ENCODE results near the gene DTYMK.

Gene DTYMK

GRCh38 chr2:241676665-241677064 is 9.9 kb downstream of the DTYMK start:
- Histone ChIP-seq H3K4me3 (ENCODE audit: low read depth, low read length, poor library complexity, severe bottlenecking) (no peak overlapping the region), H3K79me2 (ENCODE audit: insufficient read depth, low read length) (no peaks in the 10 kb centered on the region), H2AFZ (ENCODE audit: low read length) (no peak overlapping the region), H3F3A (ENCODE audit: insufficient read depth, low read length) (no peaks in the 10 kb centered on the region), H3K27ac (ENCODE audit: low read depth, low read length, poor library complexity, severe bottlenecking) (no peak overlapping the region), H3K36me3 (ENCODE audit: insufficient read depth, low read length) (peaks cover 85% of the 10 kb centered on the region), H4K20me1 (ENCODE audit: insufficient read depth, low read length) (no peaks in the 10 kb centered on the region), H3K27me3 (ENCODE audit: insufficient read depth, low read length) (no peaks in the 10 kb centered on the region), H3K9ac (ENCODE audit: low read length) (no peak overlapping the region), H3K4me2 (ENCODE audit: low read length) (no peak overlapping the region), H3K4me1 (ENCODE audit: insufficient read depth, low read length, severe bottlenecking) (no peaks in the 10 kb centered on the region), H3K9me2 (ENCODE audit: low read depth, low read length) (no peaks in the 10 kb centered on the region), H3K9me3 (ENCODE audit: low read length) (no peaks in the 10 kb centered on the region)
- no peak for TF ChIP-seq CTCF (IDR thresholded peaks at IDR 0.05; ENCODE audit: low read length)
- TF ChIP-seq EZH2 (IDR thresholded peaks at IDR 0.05; ENCODE audit: borderline replicate concordance, low read length) = no peak

GRCh38 chr2:241675885-241676284 is 10.7 kb downstream of the DTYMK start:
- Histone ChIP-seq H3K27ac (ENCODE audit: low read depth, low read length, poor library complexity, severe bottlenecking) (no peak overlapping the region), H3F3A (ENCODE audit: insufficient read depth, low read length) (no peaks in the 10 kb centered on the region), H2AFZ (ENCODE audit: low read length) (no peak overlapping the region), H3K9ac (ENCODE audit: low read length) (no peak overlapping the region), H3K4me3 (ENCODE audit: low read depth, low read length, poor library complexity, severe bottlenecking) (no peak overlapping the region), H3K27me3 (ENCODE audit: insufficient read depth, low read length) (no peaks in the 10 kb centered on the region), H4K20me1 (ENCODE audit: insufficient read depth, low read length) (no peaks in the 10 kb centered on the region), H3K36me3 (ENCODE audit: insufficient read depth, low read length) (peaks cover 85% of the 10 kb centered on the region), H3K9me2 (ENCODE audit: low read depth, low read length) (no peaks in the 10 kb centered on the region), H3K9me3 (ENCODE audit: low read length) (no peaks in the 10 kb centered on the region), H3K79me2 (ENCODE audit: insufficient read depth, low read length) (no peaks in the 10 kb centered on the region), H3K4me1 (ENCODE audit: insufficient read depth, low read length, severe bottlenecking) (no peaks in the 10 kb centered on the region), H3K4me2 (ENCODE audit: low read length) (no peak overlapping the region)
- TF ChIP-seq CTCF (IDR thresholded peaks at IDR 0.05; ENCODE audit: low read length) = no peak
- TF ChIP-seq EZH2 (IDR thresholded peaks at IDR 0.05; ENCODE audit: borderline replicate concordance, low read length) = no peak

GRCh38 chr2:241673797-241674725 is 12.6 kb downstream of the DTYMK start:
- Histone ChIP-seq H2AFZ (ENCODE audit: low read length) (no peak overlapping the region), H3K79me2 (ENCODE audit: insufficient read depth, low read length) (no peaks in the 10 kb centered on the region), H3K9ac (ENCODE audit: low read length) (no peak overlapping the region), H3K27ac (ENCODE audit: low read depth, low read length, poor library complexity, severe bottlenecking) (no peak overlapping the region), H3K9me2 (ENCODE audit: low read depth, low read length) (no peaks in the 10 kb centered on the region), H3K4me1 (ENCODE audit: insufficient read depth, low read length, severe bottlenecking) (no peaks in the 10 kb centered on the region), H3K36me3 (ENCODE audit: insufficient read depth, low read length) (peaks cover 81% of the 10 kb centered on the region), H3K4me2 (ENCODE audit: low read length) (no peak overlapping the region), H4K20me1 (ENCODE audit: insufficient read depth, low read length) (no peaks in the 10 kb centered on the region), H3F3A (ENCODE audit: insufficient read depth, low read length) (no peaks in the 10 kb centered on the region), H3K27me3 (ENCODE audit: insufficient read depth, low read length) (no peaks in the 10 kb centered on the region), H3K9me3 (ENCODE audit: low read length) (no peaks in the 10 kb centered on the region), H3K4me3 (ENCODE audit: low read depth, low read length, poor library complexity, severe bottlenecking) (no peak overlapping the region)
- TF ChIP-seq EZH2 (IDR thresholded peaks at IDR 0.05; ENCODE audit: borderline replicate concordance, low read length) (no peak), CTCF (IDR thresholded peaks at IDR 0.05; ENCODE audit: low read length) (no peak)
